ENCODE results near the gene LRRTM1. TPM values are rescaled to one million over a fixed set of nuclear protein-coding genes. Genes with fewer than 3 reads are reported as not detected.

Gene LRRTM1
- total and polyA plus RNA-seq, 2 of the 8 experiments (the other 6 are each of a cell fraction or from before 2014, with no cell fraction given): 1.4 to 2.3 TPM

DNA sequence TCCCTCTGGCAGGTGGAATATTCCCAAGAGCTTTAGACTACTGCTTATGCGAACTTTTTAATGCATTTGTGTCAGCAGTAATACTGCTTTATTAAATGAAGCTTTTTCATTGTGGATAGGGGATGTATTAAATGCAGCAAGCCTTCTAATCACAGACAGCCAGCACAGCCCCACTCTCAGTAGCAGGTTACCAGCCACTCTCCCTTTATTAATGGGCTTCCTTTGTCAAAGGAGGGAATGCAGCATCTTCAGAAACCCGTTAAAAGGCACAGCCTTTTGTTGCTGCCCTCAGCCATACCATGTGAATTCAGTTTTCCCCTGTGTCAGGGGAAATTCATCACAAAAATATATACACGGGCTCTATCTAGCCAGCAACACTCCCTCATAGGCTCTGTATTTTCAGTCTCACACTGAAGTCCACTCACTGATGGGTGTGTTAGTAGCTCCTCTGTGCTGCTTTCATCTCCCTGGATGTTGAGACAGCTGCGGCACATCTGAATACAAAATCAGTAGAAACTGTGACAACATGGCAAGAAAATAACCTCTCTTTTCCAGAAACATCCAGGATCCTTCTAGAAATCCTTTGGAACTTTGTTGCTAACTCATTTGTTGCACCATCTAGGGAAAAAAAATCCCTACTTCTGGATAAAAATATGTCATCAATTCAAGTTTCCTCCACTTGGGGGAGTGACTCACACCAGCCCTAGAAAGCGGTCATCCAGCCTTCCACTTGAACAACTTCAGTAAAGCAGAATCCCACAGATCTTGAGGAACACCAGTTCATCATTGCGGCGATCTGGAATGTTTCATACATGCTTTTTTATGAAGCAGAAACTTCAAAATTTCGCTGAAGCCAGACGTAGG lies 48.4 kb downstream of the LRRTM1 start:
- Histone ChIP-seq H3K79me2 (ENCODE audit: control insufficient read depth in 1 of 2, insufficient read depth in 2 of 2, low read length in 2 of 2) (no peaks in the 10 kb centered on the region), H2BK120ac (replicated peaks; ENCODE audit: low read depth, low read length) (no peak overlapping the region), H3K18ac (ENCODE audit: extremely low read depth, low read length) (no peak overlapping the region), H3K23me2 (ENCODE audit: low read depth, low read length) (no peaks in the 10 kb centered on the region; the same call in 1 of the 2 replicates), H3K36me3 (ENCODE audit: control insufficient read depth in 2 of 4, insufficient read depth in 4 of 4, low read length in 3 of 4) (no peaks in the 10 kb centered on the region), H2BK15ac (ENCODE audit: low read length) (no peak overlapping the region), H2BK20ac (ENCODE audit: low read length) (no peak overlapping the region), H3K56ac (replicated peaks; ENCODE audit: insufficient read length, low read depth, low read length) (no peak overlapping the region), H2BK5ac (ENCODE audit: low read depth, low read length) (no peak overlapping the region), H4K5ac (ENCODE audit: insufficient read length, low read depth, low read length) (no peak overlapping the region), H3K79me1 (ENCODE audit: low read depth, low read length) (no peaks in the 10 kb centered on the region), H3K9ac (replicated peaks in 1 of 4; ENCODE audit: extremely low read depth in 1 of 4, low read depth in 3 of 4, low read length in 3 of 4) (no peak overlapping the region), H2AFZ (ENCODE audit: low read length) (no peak overlapping the region), H3K23ac (ENCODE audit: insufficient read length) (no peak overlapping the region), H2AK5ac (ENCODE audit: low read depth, low read length) (no peak overlapping the region), H3K4me2 (ENCODE audit: insufficient read depth in 1 of 2, low read depth in 2 of 2, low read length in 2 of 2) (no peak overlapping the region), H3K14ac (ENCODE audit: insufficient read length) (no peak overlapping the region), H3K4me1 (replicated peaks in 1 of 4; ENCODE audit: control insufficient read depth in 3 of 4, insufficient read depth in 4 of 4, low read length in 3 of 4) (peaks cover 0 to 4% (median 2%) of the 10 kb centered on the region in 4 experiments; a peak in 1 of 7 replicates), H4K20me1 (replicated peaks in 1 of 2; ENCODE audit: control insufficient read depth in 1 of 2, insufficient read depth in 2 of 2, low read length in 2 of 2) (no peaks in the 10 kb centered on the region), H2BK12ac (ENCODE audit: low read depth, low read length) (no peak overlapping the region), H3K27ac (ENCODE audit: low read depth, low read length) (no peak overlapping the region), H3K4me3 (ENCODE audit: extremely low read depth in 1 of 4, insufficient read depth in 2 of 4, low read depth in 3 of 4, low read length in 4 of 4) (no peak overlapping the region), H3K27me3 (replicated peaks in 1 of 4; ENCODE audit: control insufficient read depth in 3 of 4, extremely low read depth in 1 of 4, insufficient read depth in 3 of 4, low read length in 3 of 4) (no peaks in the 10 kb centered on the region; a peak in 1 of 7 replicates), H4K8ac (ENCODE audit: extremely low read depth, insufficient read depth, low read length) (no peak overlapping the region), H4K91ac (replicated peaks; ENCODE audit: insufficient read length, low read length) (no peak overlapping the region), H3K4ac (replicated peaks; ENCODE audit: insufficient read length, low read depth, low read length) (no peak overlapping the region), H3K9me3 (ENCODE audit: insufficient read depth in 2 of 2, low read depth in 1 of 2, low read length in 1 of 2) (no peaks in the 10 kb centered on the region)
- 62% methylated on average over 9 of the region's 9 CpGs; no CpG with 5 or more reads in 1 of the 2 experiments for WGBS, 2 experiments (ENCODE audit: extremely low coverage in 1 of 2, insufficient coverage in 1 of 2, insufficient read length in 1 of 2, insufficient replicate concordance in 2 of 2, low coverage in 1 of 2, low lambda C conversion rate in 2 of 2, missing lambda C conversion rate in 1 of 2)
- peak; percentile 85 for FAIRE-seq
- ChIA-PET POLR2A (ENCODE audit: partially characterized antibody) (interaction anchor here (1.1 kb wide), 1 partner anchor 13 kb away, joined by 3 read pairs; no protein-coding TSS in a partner anchor), CTCF (ENCODE audit: partially characterized antibody) (interaction anchor here (0.6 to 4.3 kb wide), 27 partner anchors 10 to 1922 kb away, joined by 3 to 31 read pairs (median 4); no protein-coding TSS in a partner anchor)
- TF ChIP-seq CTBP2 (IDR thresholded peaks at IDR 0.05; ENCODE audit: borderline replicate concordance, insufficient read depth, insufficient read length, low read length) (no peak), JUND (IDR thresholded peaks at IDR 0.05; ENCODE audit: low read length) (peak; percentile 29; the same call in 1 of the 2 replicates), RAD21 (IDR thresholded peaks at IDR 0.05 in 1 of 2, conservative IDR thresholded peaks at IDR 0.05 in 1 of 2; ENCODE audit: low read depth in 2 of 2, low read length in 2 of 2) (peak; percentile 56 to 67)
- TF ChIP-seq, protein P1, sequence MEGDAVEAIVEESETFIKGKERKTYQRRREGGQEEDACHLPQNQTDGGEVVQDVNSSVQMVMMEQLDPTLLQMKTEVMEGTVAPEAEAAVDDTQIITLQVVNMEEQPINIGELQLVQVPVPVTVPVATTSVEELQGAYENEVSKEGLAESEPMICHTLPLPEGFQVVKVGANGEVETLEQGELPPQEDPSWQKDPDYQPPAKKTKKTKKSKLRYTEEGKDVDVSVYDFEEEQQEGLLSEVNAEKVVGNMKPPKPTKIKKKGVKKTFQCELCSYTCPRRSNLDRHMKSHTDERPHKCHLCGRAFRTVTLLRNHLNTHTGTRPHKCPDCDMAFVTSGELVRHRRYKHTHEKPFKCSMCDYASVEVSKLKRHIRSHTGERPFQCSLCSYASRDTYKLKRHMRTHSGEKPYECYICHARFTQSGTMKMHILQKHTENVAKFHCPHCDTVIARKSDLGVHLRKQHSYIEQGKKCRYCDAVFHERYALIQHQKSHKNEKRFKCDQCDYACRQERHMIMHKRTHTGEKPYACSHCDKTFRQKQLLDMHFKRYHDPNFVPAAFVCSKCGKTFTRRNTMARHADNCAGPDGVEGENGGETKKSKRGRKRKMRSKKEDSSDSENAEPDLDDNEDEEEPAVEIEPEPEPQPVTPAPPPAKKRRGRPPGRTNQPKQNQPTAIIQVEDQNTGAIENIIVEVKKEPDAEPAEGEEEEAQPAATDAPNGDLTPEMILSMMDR (IDR thresholded peaks at IDR 0.05; ENCODE audit: control extremely low read depth in 1 of 3, insufficient read depth in 1 of 3, low read depth in 1 of 3, low read length in 3 of 3): peak; percentile 8 to 59 (median 51)
- no peak for DNase-seq (ENCODE audit: low read depth in 1 of 2, low spot score in 2 of 2)
